MM.1S (cell line): ENCODE measurements around the gene KRT28.

ENCODE experiments used
- CTCF ChIP-seq: fragments of 300-600 bp; sonication (generic); IDR thresholded peaks from 2 replicates; pipeline ENCODE4 v1.5.1; 2016; ENCODE audit warnings: antibody characterized with exemption, low read length, mixed read lengths
- EZH2phosphoT487 ChIP-seq: fragments of 300-600 bp; sonication (generic); IDR thresholded peaks from 2 replicates; pipeline ENCODE4 v1.6.1; 2018; ENCODE audit warnings: antibody characterized with exemption, low read length

- no peak for TF ChIP-seq EZH2phosphoT487
- TF ChIP-seq CTCF = no peak
Measured at GRCh38 chr17:40760105-40761016, 39.4 kb downstream of the KRT28 start.
